Naive B cell (primary cell): ENCODE data around the gene CDCA4. TPM values are rescaled to one million over a fixed set of nuclear protein-coding genes. Genes with fewer than 3 reads are reported as not detected.

Experiments
- ATAC-seq, 2 donors: fragments of 150-1000 bp; cut with Tn5 transposase; 2 replicates each; pipeline ENCODE4 v1.10.0; 2021; ENCODE audit warnings: low read depth in 2 of 2, mild to moderate bottlenecking in 2 of 2, moderate library complexity in 2 of 2
- DNase-seq: peaks from one replicate; pipeline ENCODE4 v3.0.0; 2022
- H3K27ac Mint-ChIP-seq, 6 donors: one replicate each; pipeline ENCODE4 v1.8.0; 2020 to 2022; ENCODE audit warnings: mild to moderate bottlenecking in 6 of 6, mixed read lengths in 6 of 6, moderate library complexity in 5 of 6, inconsistent platforms in 2 of 6
- H3K27me3 Mint-ChIP-seq, 3 donors: one replicate each; pipeline ENCODE4 v1.8.0; 2021 to 2022; ENCODE audit warnings: mixed read lengths in 3 of 3, mild to moderate bottlenecking in 1 of 3
- H3K36me3 Mint-ChIP-seq, 2 donors: one replicate each; pipeline ENCODE4 v1.8.0; 2020 to 2022; ENCODE audit warnings: mixed read lengths in 2 of 2, inconsistent platforms in 1 of 2, mild to moderate bottlenecking in 1 of 2
- H3K4me1 Mint-ChIP-seq, 3 donors: one replicate each; pipeline ENCODE4 v1.8.0; 2020 to 2022; ENCODE audit warnings: mixed read lengths in 3 of 3, inconsistent platforms in 1 of 3, mild to moderate bottlenecking in 1 of 3, moderate library complexity in 1 of 3
- H3K4me3 Mint-ChIP-seq, 8 donors: one replicate each; pipeline ENCODE4 v1.8.0; 2020 to 2022; ENCODE audit warnings: mild to moderate bottlenecking in 8 of 8, mixed read lengths in 8 of 8, moderate library complexity in 8 of 8, inconsistent platforms in 2 of 8
- H3K9me3 Mint-ChIP-seq, 7 donors: one replicate each; pipeline ENCODE4 v1.8.0; 2020 to 2022; ENCODE audit warnings: mixed read lengths in 7 of 7, mild to moderate bottlenecking in 5 of 7, inconsistent platforms in 2 of 7, moderate library complexity in 1 of 7
- polyA plus RNA-seq, 6 donors: library from polyadenylated mRNA; unstranded; fragments of 300-500 nt; fragmentation: Illumina TruSeq; gene quantifications; one replicate each; pipeline ENCODE4 v1.2.3, GENCODE V29; 2021; ENCODE audit warnings: low read depth in 6 of 6

Gene CDCA4
- polyA plus RNA-seq, 6 donors from 2014 or later = 4.6 to 11.9 (median 6.7) TPM

GRCh38 chr14:104981699-104982541, 39.0 kb downstream of the CDCA4 start:
- ATAC-seq (no peak), DNase-seq (no peak)
- no peaks in the 10 kb centered on the region for H3K36me3 Mint-ChIP-seq
- H3K4me1 Mint-ChIP-seq = peaks cover 7 to 28% (median 13%) of the 10 kb centered on the region in 3 donors
- H3K9me3 Mint-ChIP-seq = peaks cover 0 to 2% (median 0%) of the 10 kb centered on the region in 7 donors
- H3K4me3 Mint-ChIP-seq = peak overlapping the region in 2 of 8 donors; percentile 33 to 35
- H3K27ac Mint-ChIP-seq = peak overlapping the region in 1 of 6 donors; percentile 24
- peaks cover 7 to 23% (median 15%) of the 10 kb centered on the region in 3 donors for H3K27me3 Mint-ChIP-seq

GRCh38 chr14:104980611-104981531, 40.0 kb downstream of the CDCA4 start:
- H3K9me3 Mint-ChIP-seq = peaks cover 0 to 2% (median 0%) of the 10 kb centered on the region in 7 donors
- H3K27me3 Mint-ChIP-seq = peaks cover 11 to 33% (median 22%) of the 10 kb centered on the region in 3 donors
- DNase-seq = no peak
- no peaks in the 10 kb centered on the region for H3K36me3 Mint-ChIP-seq
- ATAC-seq = no peak
- peaks cover 15 to 28% (median 17%) of the 10 kb centered on the region in 3 donors for H3K4me1 Mint-ChIP-seq
- H3K27ac Mint-ChIP-seq = no peak overlapping the region
- H3K4me3 Mint-ChIP-seq = peak overlapping the region in 1 of 8 donors; percentile 25

- Mint-ChIP-seq H3K27ac (peak overlapping the region in 2 of 6 donors; percentile 18 to 34), H3K36me3 (no peaks in the 10 kb centered on the region), H3K4me1 (peaks cover 17 to 27% (median 21%) of the 10 kb centered on the region in 3 donors), H3K4me3 (peak overlapping the region in 5 of 8 donors; percentile 22 to 71 (median 49)), H3K27me3 (peaks cover 11 to 38% (median 25%) of the 10 kb centered on the region in 3 donors), H3K9me3 (peaks cover 0 to 2% (median 0%) of the 10 kb centered on the region in 7 donors)
- ATAC-seq = no peak
- no peak for DNase-seq
Observed at GRCh38 chr14:104979758-104980610, 40.9 kb downstream of the CDCA4 start.

GRCh38 chr14:104978746-104979691, 41.9 kb downstream of the CDCA4 start:
- ATAC-seq (no peak), DNase-seq (no peak)
- Mint-ChIP-seq H3K27ac (peak overlapping the region in 4 of 6 donors; percentile 5 to 74 (median 24)), H3K4me1 (peaks cover 13 to 19% (median 17%) of the 10 kb centered on the region in 3 donors), H3K9me3 (no peaks in the 10 kb centered on the region), H3K27me3 (peaks cover 11 to 47% (median 33%) of the 10 kb centered on the region in 3 donors), H3K36me3 (no peaks in the 10 kb centered on the region), H3K4me3 (peak overlapping the region in 7 of 8 donors; percentile 37 to 75 (median 64))

- Mint-ChIP-seq H3K4me3 (peak within 1 kb of the TSS; percentile 65 to 93 (median 84)), H3K36me3 (no peaks in the 10 kb centered on the region), H3K4me1 (peaks cover 13 to 17% (median 14%) of the 10 kb centered on the region in 3 donors), H3K27ac (peak within 1 kb of the TSS in 3 of 6 donors; percentile 52 to 79 (median 74)), H3K27me3 (peaks cover 11 to 48% (median 33%) of the 10 kb centered on the region in 3 donors), H3K9me3 (no peaks in the 10 kb centered on the region)
- ATAC-seq (peak; percentile 60 to 70), DNase-seq (peak; percentile 48)
Observed at GRCh38 chr14:104977681-104978653, 42.9 kb downstream of the CDCA4 start, which contains the start of gene AHNAK2. Gene AHNAK2 (minus strand): TSS chr14:104978374. CDS start chr14:104978237, 137 bp downstream.

GRCh38 chr14:104977008-104977680, 43.7 kb downstream of the CDCA4 start:
- no peak for DNase-seq

GRCh38 chr14:104976198-104977007, 44.5 kb downstream of the CDCA4 start:
- Mint-ChIP-seq H3K27ac (peak overlapping the region in 1 of 6 donors; percentile 20), H3K27me3 (peaks cover 11 to 48% (median 33%) of the 10 kb centered on the region in 3 donors)

More at GRCh38 chr14:104977008-104977680, 43.7 kb downstream of the CDCA4 start:
- no peak for ATAC-seq
- H3K27ac Mint-ChIP-seq = peak overlapping the region in 2 of 6 donors; percentile 52 to 79
- peaks cover 11 to 48% (median 33%) of the 10 kb centered on the region in 3 donors for H3K27me3 Mint-ChIP-seq
- H3K36me3 Mint-ChIP-seq = no peaks in the 10 kb centered on the region
- H3K9me3 Mint-ChIP-seq = no peaks in the 10 kb centered on the region
- peak overlapping the region; percentile 58 to 93 (median 68) for H3K4me3 Mint-ChIP-seq
- H3K4me1 Mint-ChIP-seq = peaks cover 13 to 17% (median 14%) of the 10 kb centered on the region in 3 donors

GRCh38 chr14:104975481-104976197, 45.2 kb downstream of the CDCA4 start:
- Mint-ChIP-seq H3K27me3 (peaks cover 11 to 48% (median 33%) of the 10 kb centered on the region in 3 donors), H3K4me1 (peaks cover 13 to 17% (median 14%) of the 10 kb centered on the region in 3 donors), H3K9me3 (no peaks in the 10 kb centered on the region), H3K27ac (peak overlapping the region in 1 of 6 donors; percentile 86), H3K36me3 (no peaks in the 10 kb centered on the region), H3K4me3 (peak overlapping the region in 4 of 8 donors; percentile 50 to 67 (median 62))
- no peak for DNase-seq
- ATAC-seq = peak; percentile 35 to 40

More at GRCh38 chr14:104976198-104977007, 44.5 kb downstream of the CDCA4 start:
- Mint-ChIP-seq H3K4me1 (peaks cover 13 to 17% (median 14%) of the 10 kb centered on the region in 3 donors), H3K36me3 (no peaks in the 10 kb centered on the region), H3K9me3 (no peaks in the 10 kb centered on the region), H3K4me3 (peak overlapping the region; percentile 50 to 86 (median 76))
- ATAC-seq = peak; percentile 82 to 85
- DNase-seq = peak; percentile 81
